Body of pancreas (tissue), 4 donors: ENCODE data around the gene MBTPS1.
A peak's percentile ranks its signal among the peaks of the same experiment; 100 is the strongest.

Source experiments
- POLR2A ChIP-seq, 3 donors: fragments of 450-650 bp; IDR thresholded peaks; one replicate each; pipeline ENCODE4 v1.6.1; 2016; ENCODE audit warnings: antibody characterized with exemption in 3 of 3, mild to moderate bottlenecking in 2 of 3
- TF ChIP-seq, protein P1 (sequence below), 7 experiments: fragments of 450-650 bp in 4 of 7; fragments of 200-600 bp in 3 of 7; sonication (generic) in 3 of 7; IDR thresholded peaks; one replicate each; pipeline ENCODE4 v1.5.1; 2016 to 2019; ENCODE audit warnings: antibody characterized with exemption in 7 of 7

GRCh38 chr16:84013787-84014569 lies 102.8 kb downstream of the MBTPS1 start:
- TF ChIP-seq, protein P1, sequence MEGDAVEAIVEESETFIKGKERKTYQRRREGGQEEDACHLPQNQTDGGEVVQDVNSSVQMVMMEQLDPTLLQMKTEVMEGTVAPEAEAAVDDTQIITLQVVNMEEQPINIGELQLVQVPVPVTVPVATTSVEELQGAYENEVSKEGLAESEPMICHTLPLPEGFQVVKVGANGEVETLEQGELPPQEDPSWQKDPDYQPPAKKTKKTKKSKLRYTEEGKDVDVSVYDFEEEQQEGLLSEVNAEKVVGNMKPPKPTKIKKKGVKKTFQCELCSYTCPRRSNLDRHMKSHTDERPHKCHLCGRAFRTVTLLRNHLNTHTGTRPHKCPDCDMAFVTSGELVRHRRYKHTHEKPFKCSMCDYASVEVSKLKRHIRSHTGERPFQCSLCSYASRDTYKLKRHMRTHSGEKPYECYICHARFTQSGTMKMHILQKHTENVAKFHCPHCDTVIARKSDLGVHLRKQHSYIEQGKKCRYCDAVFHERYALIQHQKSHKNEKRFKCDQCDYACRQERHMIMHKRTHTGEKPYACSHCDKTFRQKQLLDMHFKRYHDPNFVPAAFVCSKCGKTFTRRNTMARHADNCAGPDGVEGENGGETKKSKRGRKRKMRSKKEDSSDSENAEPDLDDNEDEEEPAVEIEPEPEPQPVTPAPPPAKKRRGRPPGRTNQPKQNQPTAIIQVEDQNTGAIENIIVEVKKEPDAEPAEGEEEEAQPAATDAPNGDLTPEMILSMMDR (IDR thresholded peaks at IDR 0.05) = peak in 1 of 7 experiments; percentile 8
- TF ChIP-seq POLR2A (IDR thresholded peaks at IDR 0.05) = no peak
